ENCODE data around the gene KIAA0753. TPM values are rescaled to one million over a fixed set of nuclear protein-coding genes. Genes with fewer than 3 reads are reported as not detected.
"Not testable (repeated sequence)": the region's sequence is repeated elsewhere in the genome, so short reads cannot be mapped to it uniquely, and the experiment has no call there.

Gene KIAA0753
- total RNA-seq, 6 experiments from 2014 or later, result 3.7 to 6.5 (median 4.9) TPM

DNA sequence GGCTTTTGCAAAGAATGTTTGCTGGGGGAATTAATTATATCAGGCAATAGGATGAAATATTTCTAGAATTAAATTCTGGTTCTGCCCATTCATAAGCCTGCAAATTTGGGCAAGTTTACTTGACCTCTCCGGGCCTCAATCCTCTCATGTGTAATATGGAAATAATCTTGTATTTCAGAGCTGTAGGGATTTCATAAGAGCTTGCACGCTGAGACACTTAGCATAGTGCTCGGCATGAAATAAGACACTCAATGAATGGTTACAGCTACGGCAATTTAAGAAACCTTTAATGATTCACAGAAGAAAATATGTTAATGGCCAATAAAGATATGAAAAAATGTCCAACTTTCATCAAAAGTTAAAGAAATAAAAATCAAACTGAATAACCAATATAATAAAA, 43.6 kb downstream of the KIAA0753 start:
- Histone ChIP-seq H3K27me3 (no peaks in the 10 kb centered on the region), H3K9me3 (no peaks in the 10 kb centered on the region), H3K36me3 (peaks cover 0 to 12% (median 3%) of the 10 kb centered on the region in 4 donors), H3K4me3 (no peak overlapping the region), H3K4me1 (peaks cover 0 to 24% (median 6%) of the 10 kb centered on the region in 4 donors), H3K27ac (no peak overlapping the region)
- DNase-seq (no peak), ATAC-seq (no peak)
- intact Hi-C loops (cut with DNase I), result no loop called here
- WGBS (ENCODE audit: insufficient coverage, low coverage, low lambda C conversion rate, missing lambda C conversion rate), result 95% methylated on average over 4 of the region's 4 CpGs
- TF ChIP-seq, protein P1, sequence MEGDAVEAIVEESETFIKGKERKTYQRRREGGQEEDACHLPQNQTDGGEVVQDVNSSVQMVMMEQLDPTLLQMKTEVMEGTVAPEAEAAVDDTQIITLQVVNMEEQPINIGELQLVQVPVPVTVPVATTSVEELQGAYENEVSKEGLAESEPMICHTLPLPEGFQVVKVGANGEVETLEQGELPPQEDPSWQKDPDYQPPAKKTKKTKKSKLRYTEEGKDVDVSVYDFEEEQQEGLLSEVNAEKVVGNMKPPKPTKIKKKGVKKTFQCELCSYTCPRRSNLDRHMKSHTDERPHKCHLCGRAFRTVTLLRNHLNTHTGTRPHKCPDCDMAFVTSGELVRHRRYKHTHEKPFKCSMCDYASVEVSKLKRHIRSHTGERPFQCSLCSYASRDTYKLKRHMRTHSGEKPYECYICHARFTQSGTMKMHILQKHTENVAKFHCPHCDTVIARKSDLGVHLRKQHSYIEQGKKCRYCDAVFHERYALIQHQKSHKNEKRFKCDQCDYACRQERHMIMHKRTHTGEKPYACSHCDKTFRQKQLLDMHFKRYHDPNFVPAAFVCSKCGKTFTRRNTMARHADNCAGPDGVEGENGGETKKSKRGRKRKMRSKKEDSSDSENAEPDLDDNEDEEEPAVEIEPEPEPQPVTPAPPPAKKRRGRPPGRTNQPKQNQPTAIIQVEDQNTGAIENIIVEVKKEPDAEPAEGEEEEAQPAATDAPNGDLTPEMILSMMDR (IDR thresholded peaks at IDR 0.05), result no peak
- TF ChIP-seq POLR2A (IDR thresholded peaks at IDR 0.05), result no peak

- WGBS (ENCODE audit: insufficient coverage, low coverage, low lambda C conversion rate, missing lambda C conversion rate), result 75% methylated on average over 2 of the region's 2 CpGs
- Histone ChIP-seq H3K9me3 (no peaks in the 10 kb centered on the region), H3K27ac (no peak overlapping the region), H3K36me3 (peaks cover 0 to 12% (median 3%) of the 10 kb centered on the region in 4 donors), H3K4me1 (peaks cover 0 to 24% (median 6%) of the 10 kb centered on the region in 4 donors), H3K27me3 (no peaks in the 10 kb centered on the region), H3K4me3 (no peak overlapping the region)
- intact Hi-C loops (cut with DNase I), result no loop called here
- no peak for TF ChIP-seq POLR2A (IDR thresholded peaks at IDR 0.05)
- TF ChIP-seq, protein P1 (IDR thresholded peaks at IDR 0.05), result no peak
- DNase-seq (no peak), ATAC-seq (no peak)
Observed at GRCh38 chr17:6596511-6596910, 44.0 kb downstream of the KIAA0753 start.

DNA sequence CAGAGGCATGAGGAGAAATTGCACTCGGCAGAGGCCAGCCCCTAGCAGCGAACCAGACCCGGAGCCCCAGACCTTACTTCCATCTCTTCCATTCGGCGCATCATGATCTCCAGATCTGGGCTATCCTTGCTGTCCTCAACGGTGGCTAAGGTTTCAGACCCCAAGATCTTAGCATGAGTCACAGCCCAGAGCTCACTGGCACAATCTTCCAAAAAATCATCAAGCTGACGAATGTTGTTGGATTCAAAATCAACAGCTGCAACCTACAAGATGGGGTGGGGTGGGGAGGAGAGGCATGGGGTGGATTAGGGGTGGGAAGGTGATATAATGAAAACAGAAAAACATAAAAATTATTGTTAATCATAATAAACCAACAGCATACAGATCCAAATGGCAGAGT, 44.4 kb downstream of the KIAA0753 start:
- TF ChIP-seq, protein P1 (IDR thresholded peaks at IDR 0.05), result no peak
- no peak for TF ChIP-seq POLR2A (IDR thresholded peaks at IDR 0.05)

DNA sequence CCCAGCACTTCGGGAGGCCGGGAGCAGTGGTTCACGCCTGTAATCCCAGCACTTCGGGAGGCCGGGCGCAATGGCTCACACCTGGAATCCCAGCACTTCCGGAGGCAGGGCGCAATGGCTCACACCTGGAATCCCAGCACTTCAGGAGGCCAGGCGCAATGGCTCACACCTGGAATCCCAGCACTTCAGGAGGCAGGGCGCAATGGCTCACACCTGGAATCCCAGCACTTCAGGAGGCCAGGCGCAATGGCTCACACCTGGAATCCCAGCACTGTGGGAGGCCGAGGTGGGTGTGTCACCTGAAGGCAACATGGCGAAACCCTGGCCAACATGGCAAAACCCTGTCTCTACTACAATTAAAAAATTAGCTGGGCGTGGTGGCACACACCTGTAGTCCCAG, 47.1 kb downstream of the KIAA0753 start:
- ATAC-seq; DNase-seq; H3K4me3 ChIP-seq; H3K27ac ChIP-seq; H3K9me3 ChIP-seq; H3K27me3 ChIP-seq; intact Hi-C loops (cut with DNase I): not testable (repeated sequence)
- Histone ChIP-seq H3K36me3 (peaks cover 0 to 24% (median 10%) of the 10 kb centered on the region in 4 donors), H3K4me1 (peaks cover 0 to 11% (median 5%) of the 10 kb centered on the region in 4 donors)
- WGBS (ENCODE audit: insufficient coverage, low coverage, low lambda C conversion rate, missing lambda C conversion rate), result 100% methylated on average over 2 of the region's 14 CpGs

More for the DNA sequence above, 44.4 kb downstream of the KIAA0753 start:
- H3K27me3 ChIP-seq, result no peaks in the 10 kb centered on the region
- DNase-seq (no peak), ATAC-seq (no peak)
- no peaks in the 10 kb centered on the region for H3K9me3 ChIP-seq
- H3K4me1 ChIP-seq, result peaks cover 0 to 24% (median 6%) of the 10 kb centered on the region in 4 donors
- intact Hi-C loops (cut with DNase I), result no loop called here
- peaks cover 0 to 12% (median 3%) of the 10 kb centered on the region in 4 donors for H3K36me3 ChIP-seq
- H3K27ac ChIP-seq, result no peak overlapping the region
- no peak overlapping the region for H3K4me3 ChIP-seq
- WGBS (ENCODE audit: insufficient coverage, low coverage, low lambda C conversion rate, missing lambda C conversion rate), result 100% methylated on average over 2 of the region's 7 CpGs

DNA sequence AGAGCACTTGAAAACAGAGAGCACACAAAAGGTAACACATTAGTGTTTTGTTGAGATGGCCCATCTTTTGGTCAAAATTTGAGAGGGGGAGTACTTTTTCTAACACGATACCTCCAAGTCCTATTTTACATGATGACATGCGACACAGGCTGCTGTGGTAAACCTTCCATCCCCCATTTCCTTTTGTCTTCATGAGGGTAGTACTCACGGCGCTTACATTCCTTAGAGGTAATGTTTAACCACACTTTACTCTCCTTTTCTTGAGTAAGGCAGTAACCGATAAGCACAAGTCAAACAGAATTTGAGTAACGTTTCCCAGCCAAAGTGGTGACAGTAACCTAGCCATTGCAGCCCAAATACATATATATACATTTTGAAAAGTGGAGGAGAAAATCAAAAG, 48.3 kb downstream of the KIAA0753 start:
- H3K27ac ChIP-seq, result no peak overlapping the region
- H3K36me3 ChIP-seq, result peaks cover 0 to 24% (median 10%) of the 10 kb centered on the region in 4 donors
- 74% methylated on average over 6 of the region's 6 CpGs for WGBS (ENCODE audit: insufficient coverage, low coverage, low lambda C conversion rate, missing lambda C conversion rate)
- no peak overlapping the region for H3K4me3 ChIP-seq
- DNase-seq, result no peak
- TF ChIP-seq, protein P1 (IDR thresholded peaks at IDR 0.05), result no peak
- no peak for TF ChIP-seq POLR2A (IDR thresholded peaks at IDR 0.05)
- intact Hi-C loops (cut with DNase I), result no loop called here
- no peak for ATAC-seq
- H3K27me3 ChIP-seq, result no peaks in the 10 kb centered on the region
- H3K9me3 ChIP-seq, result no peaks in the 10 kb centered on the region
- H3K4me1 ChIP-seq, result no peaks in the 10 kb centered on the region
